HG03565 (cell line): ENCODE results near the gene ZNF48.
"Not testable (repeated sequence)": the region's sequence is repeated elsewhere in the genome, so short reads cannot be mapped to it uniquely, and the experiment has no call there.

ENCODE experiments used
- ATAC-seq: cut with Tn5 transposase; IDR thresholded peaks from one replicate; pipeline ENCODE4 v1.9.1; 2021; ENCODE audit warnings: mild to moderate bottlenecking, moderate library complexity; ENCODE audit not compliant: unreplicated experiment

ZNF48 gene

DNA sequence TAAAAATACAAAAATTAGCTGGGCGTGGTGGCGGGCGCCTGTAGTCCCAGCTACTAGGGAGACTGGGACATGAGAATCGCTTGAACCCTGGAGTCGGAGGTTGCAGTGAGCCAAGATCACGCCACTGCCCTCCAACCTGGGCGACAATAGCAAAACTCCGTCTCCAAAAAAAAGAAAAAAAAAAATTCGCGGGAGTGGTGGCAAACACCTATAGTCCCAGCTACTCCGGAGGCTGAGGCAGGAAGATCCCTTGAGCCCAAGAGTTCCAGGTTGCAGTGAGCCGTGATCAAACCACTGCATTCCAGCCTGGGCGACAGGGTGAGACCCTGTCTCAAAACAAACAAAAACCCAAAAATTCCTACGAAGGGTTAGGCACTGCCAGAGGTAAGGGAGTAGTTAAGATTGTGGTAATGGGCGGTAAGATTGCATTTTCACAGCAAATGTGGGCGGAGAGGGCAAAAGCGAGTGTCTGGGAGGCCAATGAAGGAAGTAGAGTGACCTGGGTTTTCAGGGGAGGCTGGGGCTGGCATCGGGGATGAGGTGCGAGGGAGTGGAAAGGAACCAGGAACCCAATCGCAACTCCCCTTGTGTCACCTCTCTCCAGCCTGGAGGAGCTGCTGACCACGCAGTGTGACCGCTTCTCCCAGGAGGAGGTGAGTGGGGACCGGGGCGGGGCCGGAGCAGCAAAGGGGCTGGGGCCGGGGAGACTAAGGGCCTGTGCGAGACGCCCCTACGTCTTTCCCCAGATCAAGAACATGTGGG, 18.0 kb upstream of the ZNF48 start:
- ATAC-seq = no peak

DNA sequence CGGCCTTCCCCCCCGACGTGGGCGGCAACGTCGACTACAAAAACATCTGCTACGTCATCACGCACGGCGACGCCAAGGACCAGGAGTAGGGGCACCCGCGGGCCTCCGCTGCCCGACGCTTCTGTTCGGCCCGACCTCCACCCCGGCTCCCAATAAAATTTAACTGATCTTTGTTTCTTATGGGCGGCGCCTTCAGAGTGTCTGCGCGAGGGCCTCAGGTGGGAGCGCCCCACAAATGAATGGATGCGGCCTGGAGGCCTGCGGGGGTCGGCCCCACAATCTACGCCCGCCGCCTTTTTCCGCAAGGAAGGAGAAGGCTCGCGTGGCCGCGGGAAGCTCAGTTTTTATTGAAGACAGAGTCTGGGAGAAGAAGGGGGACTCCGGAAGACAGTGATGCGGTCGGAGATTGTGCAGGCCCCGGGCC, 17.4 kb upstream of the ZNF48 start:
- ATAC-seq = peak; percentile 24

DNA sequence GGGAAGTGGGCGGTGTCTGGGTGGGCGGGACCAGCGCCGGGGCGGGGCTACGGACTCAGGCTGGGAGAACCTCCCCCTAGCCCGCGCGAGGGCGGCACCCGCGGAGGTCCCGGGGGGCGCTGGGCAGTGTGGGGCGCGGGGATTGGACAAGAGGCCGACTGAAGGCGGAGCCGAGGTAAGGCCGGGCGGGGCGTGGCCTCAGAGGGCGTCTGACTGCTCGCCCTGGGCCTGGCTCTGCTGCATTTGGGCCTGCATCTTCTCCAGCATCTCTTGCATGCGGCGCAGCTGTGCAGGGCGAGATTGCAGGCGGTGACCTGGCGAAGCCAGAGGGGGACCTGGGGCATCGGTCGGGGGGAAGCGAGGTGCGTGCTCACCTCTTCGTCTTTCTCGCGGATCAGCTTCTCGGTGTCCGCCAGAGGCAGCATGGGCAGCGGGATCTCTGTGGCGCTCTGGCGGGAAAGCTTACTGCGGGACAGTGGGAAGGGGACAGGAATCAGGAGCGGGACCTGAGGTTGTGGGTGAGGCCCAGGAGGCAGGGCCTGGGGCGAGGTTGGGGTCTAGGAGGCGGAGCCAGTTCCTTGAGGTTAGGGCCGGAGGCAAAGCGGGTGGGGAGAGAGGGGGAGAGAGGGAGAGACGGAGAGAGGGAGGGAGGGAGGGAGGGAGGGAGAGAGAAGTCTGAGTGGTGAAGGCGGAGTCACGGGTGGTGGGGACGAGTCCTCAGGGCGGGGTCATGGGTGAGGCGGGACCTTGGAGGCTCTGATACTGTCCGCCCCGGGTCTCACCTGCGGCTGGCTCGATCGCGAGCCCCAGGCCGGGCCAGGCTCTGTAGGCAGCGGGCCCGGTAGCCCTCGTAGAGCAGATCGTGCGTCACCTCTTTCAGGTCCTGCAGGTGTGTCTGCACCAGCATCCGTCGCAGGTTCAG, 16.7 kb upstream of the ZNF48 start:
- ATAC-seq = peak; percentile 80

DNA sequence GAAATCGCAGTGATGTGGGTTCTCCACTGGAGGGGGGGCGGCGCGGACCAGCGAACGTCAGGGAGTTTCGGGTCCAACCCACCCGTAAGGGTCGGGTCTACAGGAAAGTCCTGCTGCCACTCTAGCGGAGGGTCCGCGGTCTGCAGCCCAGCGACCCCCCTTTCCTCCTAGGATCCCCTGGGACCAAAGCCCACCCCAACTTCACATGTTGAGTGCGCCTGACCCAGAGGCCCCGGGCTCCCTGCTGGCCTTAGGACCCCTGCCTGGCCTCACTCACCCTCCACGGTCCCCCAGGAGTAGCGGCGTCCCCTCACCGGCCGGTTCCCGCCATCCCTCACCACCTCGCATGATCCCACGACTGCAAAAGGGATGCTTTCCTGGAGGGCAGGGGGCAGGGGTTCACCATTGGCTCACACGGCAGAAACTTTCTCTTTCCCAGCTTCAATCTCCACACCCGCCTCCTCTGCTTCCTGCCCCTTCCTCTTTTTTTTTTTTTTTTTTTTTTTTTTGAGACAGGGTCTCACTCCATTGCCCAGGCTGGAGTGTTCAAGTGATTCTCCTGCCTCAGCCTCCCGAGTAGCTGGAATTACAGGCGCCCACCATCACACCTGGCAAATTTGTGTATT, 15.9 kb upstream of the ZNF48 start:
- no peak for ATAC-seq

DNA sequence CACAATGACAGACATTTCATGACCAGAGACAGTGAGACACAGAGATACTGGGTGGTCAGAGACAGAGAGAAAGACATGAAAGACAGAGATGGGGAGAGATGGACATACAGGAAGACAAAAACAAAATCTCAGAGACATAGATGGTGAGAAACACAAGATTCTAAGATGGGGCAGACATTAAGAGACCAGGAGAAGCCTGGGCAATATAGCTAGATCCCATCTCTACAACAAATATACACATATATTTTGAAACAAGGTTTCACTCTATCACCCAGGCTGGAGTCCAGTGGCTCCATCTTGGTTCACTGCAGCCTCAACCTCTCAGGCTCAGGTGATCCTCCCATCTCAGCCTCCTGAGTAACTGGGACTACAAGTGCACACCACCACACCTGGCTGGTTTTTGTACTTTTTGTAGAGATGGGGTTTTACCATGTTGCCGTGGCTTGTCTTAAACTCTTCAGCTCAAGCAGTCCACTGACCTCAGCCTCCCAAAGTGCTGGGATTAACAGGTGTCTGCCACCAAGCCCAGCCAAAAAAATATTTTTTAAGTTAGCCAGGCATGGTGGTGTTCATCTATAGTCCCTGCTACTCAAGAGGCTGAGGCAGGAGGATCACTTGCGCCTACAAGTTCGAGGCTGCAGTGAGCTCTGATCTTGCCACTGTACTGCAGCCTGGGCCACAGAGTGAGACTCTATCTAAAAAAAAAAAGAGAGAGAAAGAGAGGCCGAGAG, 15.0 kb upstream of the ZNF48 start:
- ATAC-seq = no peak

DNA sequence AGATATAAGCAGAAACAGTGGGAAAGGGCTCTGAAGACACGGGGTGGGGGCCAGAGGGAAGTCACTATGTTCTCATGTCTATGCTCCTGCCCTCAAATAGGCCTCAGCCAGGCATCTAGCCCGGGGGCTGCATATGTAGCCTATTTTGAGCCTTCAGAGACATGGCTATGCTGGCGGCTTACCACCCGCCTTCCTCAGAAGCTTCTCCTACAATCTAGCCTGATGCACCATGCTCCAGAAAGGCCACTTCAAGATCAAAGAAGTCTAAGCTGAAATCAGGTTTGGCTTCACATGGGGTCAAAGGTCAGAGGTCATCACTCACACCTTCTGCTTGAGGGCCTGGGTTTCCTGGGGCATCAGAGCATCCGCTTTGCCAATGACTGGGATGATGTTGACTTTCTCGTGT, 14.4 kb upstream of the ZNF48 start:
- no peak for ATAC-seq

DNA sequence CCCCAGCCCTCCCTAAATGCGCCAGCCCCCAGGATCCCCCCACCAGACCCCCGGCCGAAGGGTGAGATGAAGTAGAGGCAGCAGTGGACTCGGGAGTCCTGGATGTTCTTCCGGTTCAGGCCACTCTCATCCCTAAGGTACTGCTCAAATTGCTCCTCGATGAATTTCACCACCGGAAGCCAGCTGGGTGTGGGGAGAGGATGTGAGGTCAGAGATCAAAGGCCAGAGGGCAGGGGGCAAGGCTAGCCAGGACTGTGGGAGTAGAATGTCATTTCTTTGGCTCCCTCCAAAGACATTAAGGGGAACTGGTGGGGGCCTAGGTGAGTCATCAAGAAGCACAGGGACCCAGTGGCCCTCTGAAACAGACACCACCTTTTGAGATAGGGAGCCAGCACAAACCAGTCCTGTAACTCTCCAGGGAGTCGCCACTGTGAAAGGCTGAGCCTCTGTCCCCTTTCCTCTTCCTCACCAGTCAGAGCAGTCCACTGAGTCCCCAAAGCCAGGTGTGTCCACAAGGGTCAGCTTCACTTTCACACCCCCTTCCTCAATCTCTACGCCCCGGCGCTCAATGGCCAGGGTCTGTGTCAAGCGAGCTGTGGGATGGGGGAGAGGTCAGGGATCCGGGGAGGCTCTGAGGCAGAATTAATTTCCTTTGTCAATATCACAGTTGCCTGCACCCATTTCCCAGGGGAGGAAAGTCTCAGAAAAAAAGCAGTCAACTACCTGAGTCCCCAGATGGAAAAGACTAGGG, 13.8 kb upstream of the ZNF48 start:
- ATAC-seq = no peak

DNA sequence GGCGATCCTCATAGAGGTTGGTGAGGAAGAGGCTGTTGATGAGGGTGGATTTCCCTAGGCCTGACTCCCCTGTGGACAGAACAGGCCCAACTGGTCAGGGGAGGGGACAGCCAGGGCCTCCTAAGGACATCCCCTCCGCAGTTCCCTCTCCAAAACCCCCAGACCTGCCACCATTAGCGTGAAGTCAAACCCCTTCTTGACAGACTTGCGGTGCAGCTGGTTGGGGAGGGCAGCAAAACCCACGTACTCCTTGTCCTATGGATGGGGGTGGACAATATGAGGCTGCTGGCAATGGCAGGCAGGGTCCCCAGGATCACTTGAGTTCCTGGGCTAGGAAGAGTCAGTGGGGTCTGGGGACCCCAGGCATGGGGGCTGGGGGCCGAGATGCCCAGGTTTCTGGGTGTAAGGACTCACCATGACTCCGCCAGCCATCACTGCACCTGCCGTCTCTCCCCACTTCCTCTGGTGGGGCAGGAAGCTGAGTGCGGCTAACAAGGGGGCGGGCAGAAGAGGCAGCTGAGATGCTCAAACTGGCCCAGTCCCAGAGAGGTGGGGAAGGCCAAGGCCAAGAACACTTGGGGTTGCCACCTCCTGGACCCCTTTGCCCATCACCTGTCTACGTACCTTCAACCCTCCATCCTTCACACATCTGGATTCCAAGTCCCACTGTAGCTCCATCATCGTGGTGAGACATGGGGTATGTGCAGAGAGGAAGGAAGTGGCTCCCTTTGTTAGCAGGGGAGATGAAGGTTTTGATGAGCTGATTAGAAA, 12.9 kb upstream of the ZNF48 start, which contains the start of gene SEPTIN1:
SEPTIN1 (minus strand) TSS at position 451 of the 771 bp plus-strand sequence; CDS start at position 432, 19 bp downstream.
- no peak for ATAC-seq

DNA sequence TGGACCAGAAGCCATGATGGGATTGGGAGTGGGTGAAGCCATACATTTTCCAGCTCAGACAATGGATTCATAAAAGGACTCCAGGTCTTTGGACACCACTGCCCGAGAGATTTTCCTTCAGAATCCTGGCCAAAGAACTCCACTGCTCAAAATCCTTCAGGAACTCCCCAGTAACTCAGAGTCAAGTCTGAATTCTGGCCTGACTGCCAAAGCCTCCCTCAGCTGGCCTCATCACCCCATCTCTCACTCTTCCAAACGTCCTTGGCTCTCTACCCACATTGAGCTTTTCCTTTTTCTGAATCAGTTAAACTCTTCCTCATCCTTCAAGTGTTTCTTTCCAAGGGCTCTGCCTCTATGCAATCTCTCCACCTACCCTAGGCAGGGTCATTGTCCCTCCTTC, 11.7 kb upstream of the ZNF48 start:
- ATAC-seq = no peak

DNA sequence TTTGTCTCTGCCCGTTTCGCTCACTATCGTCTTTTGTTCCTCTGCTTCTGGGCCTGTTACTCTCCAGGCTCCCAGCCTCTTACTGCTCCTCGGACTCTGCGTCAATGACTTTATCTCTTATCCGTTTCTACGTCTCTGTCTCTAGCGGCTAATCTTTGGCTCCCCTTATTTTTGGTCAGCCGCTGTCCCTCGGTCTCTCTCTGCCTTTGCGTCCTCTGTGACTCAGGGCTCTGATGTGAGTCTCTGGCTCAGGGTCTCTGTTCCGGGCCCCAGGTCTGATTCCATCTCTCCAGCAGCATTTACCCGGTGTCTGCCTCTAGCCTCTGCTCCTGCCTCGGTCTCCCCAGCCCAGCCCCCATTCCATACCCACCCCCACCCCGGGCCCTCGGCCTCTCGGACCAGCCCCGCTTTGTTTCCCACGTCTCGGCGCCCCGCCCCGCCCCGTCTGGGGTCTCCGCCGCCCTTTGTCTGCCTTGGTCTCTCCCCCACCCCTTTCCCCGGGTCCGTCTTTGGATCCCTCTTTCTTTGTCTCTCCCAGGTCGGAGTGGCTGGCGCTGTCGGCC, 547 bp upstream of the ZNF48 start:
- no peak for ATAC-seq

DNA sequence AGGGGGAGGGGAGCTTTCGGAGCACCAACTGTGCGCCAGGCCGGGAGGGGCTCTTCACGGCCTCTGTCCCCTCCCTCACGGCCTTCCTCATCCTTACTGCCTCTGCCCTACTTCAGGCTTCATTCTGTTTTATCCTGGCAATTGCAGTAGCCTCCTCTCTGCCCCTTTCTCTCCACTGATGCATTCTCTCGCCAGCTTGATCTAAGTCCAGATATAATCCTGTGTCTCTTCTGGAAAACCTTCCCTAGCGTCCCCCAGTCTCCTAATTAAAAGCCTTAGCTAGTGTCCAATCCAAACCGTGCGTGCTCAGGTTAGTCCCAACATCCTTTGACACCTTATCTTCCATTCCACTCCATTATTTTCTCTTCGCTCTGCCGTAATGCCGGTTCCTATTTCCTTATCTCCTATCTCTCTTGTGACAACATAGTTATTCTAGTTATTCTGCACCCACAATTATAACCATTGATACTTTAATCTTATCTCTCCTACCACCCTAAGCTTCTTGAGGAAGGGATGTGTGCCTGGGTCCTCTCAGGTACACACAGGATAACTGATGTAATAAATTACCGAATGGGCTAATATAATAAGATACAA, 869 bp downstream of the ZNF48 start:
- peak; percentile 10 for ATAC-seq

DNA sequence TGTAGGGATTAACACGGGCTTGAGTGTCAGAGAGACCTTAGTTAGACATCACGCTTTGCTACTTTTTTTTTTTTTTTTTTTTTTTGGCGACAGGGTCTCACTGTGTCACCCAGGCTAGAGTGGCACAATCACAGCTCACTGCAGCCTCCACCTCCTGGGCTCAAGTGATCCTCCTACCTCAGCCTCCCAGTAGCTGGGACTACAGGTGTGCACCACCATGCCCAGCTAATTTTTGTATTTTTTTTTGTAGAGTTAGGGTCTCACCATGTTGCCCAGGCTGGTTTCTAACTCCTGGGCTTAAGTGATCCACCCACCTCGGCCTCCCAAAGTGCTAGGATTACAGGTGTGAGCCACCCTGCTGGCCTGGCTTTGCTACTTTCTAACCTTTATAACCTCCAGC, 1.4 kb downstream of the ZNF48 start:
- not testable (repeated sequence) for ATAC-seq

DNA sequence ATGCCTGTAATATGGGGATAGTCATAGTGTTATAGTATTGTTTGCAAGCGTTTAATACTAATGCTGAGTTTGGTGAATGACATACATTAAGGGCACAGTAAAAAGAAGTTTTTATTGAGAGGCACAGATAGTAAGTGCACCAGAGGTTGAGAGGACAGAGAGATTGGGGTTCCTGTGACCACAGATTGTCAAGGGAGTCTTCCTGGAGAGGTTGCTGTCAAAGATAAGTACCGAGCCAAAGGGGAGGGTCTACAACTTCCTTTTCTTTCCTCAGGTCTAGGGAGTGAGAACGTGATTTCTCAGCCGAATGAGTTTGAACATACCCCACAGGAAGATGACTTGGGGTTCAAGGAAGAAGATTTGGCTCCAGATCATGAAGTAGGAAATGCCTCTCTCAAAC, 1.8 kb downstream of the ZNF48 start:
- no peak for ATAC-seq

DNA sequence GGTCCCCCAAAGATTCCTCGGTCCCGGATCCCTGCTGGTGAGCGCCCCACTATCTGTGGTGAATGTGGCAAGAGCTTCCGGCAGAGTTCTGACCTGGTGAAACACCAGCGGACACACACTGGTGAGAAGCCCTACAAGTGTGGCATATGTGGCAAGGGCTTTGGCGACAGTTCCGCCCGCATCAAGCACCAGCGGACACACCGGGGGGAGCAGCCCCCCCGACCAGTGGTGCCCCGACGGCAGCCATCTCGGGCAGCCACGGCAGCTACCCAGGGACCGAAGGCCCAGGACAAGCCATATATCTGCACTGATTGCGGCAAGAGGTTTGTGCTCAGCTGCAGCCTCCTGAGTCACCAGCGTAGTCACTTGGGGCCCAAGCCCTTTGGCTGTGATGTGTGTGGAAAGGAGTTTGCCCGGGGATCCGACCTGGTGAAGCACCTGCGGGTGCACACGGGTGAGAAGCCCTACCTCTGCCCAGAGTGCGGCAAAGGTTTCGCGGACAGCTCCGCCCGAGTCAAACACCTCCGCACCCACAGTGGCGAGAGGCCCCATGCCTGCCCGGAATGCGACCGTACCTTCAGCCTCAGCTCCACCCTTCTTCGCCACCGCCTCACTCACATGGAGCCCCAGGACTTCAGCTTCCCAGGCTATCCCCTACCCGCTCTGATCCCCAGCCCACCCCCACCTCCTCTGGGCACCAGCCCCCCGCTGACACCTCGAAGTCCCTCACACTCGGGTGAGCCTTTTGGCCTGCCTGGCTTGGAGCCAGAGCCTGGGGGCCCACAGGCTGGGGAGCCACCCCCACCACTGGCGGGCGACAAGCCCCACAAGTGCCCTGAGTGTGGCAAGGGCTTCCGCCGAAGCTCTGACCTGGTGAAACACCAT, 2.8 kb downstream of the ZNF48 start:
- ATAC-seq = no peak

DNA sequence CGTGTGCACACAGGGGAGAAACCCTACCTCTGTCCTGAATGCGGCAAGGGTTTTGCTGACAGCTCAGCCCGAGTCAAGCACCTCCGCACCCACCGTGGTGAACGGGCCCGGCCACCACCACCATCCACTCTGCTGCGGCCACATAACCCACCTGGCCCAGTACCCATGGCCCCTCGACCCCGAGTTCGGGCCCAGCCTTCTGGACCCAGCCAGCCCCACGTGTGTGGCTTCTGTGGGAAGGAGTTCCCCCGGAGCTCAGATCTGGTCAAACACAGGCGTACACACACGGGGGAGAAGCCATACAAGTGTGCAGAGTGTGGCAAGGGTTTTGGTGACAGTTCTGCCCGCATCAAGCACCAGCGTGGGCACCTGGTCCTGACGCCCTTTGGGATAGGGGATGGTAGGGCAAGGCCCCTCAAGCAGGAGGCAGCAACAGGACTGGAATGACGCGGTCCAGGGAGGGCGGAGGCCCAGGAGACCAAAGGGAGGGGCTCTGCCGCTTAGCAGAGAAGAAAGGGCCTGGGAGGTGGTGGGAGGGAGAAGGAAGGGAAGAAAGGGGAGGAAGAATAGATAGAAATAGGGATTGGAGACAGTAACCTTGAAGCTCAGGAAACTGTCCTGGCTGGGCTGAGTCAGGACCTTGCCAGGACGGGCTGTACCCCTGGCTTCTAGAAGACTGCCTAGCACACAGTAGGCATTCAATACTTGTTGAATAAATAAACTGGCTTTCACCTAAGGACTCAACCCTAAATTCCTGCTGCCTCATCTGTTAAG, 3.6 kb downstream of the ZNF48 start:
- ATAC-seq = no peak

DNA sequence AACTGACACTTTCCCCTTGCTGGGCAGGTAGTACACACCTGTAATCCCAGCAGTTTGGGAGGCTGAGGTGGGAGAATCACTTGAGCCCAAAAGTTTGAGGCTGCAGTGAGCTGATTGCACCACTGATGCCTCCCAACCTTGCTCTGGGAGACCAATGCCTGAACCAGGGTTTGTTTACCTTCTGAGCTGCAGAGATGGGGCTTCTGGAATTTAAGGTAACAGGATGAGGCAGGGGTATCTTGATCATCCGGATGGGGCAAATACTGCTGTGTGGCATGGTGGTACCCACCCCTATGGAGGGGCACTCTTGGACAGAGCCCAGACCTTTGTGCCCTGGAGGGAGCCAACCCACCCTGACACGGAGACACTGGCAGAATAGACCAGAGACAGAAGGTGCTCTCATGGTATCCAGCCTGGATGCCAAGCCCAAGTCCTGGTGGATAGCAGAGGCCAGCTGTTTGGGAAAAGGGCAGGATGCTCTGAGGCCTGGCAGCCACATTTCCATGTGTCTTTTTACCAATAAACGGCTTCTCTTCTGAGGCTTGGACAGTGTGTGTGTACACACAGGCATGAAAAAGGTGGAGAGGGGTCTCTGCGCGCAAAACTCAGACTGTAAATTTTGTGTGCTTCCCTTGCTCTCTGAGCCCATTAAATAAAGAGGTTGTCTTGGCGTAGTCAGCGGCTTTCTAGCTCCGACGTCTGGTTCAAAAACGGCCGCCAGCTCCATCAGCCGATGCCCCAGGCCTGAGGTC, 4.4 kb downstream of the ZNF48 start:
- ATAC-seq = no peak
